NCI-H1930 (cell line): ENCODE data around the gene NSD2.
"Not testable (repeated sequence)": the region's sequence is repeated elsewhere in the genome, so short reads cannot be mapped to it uniquely, and the experiment has no call there.

Experiments used
- DNase-seq, 2 experiments: peaks; one replicate each; lab custom pipeline; 2025; lab: John Stamatoyannopoulos, UW

The NSD2 gene

DNA sequence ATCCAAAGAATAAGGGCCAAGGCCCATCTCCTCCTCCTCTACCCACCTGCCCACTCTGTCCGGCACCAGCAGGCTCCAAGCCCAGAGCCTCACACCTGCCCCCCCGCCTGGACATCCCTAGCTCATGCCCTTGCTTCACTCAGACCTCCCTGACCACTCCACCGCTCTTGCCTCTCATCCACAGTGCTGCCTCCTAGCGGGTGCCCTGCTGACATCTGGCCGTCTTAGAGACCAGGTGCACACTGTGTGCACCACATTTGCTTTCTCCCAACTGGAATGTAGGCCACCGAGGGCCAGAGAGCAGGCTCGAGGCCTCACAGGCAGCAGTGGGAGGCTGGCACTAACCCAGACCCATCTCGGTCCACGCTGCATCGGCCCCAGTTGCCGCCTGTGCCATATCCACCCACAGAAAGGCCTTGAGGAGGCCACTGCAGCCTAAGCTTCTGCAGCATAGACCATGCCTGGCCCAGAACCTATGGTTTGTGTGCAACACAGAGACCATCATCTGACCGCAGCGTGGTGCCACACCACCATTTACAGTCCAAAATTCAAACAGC lies 28.8 kb upstream of the NSD2 start:
- DNase-seq: no peak

DNA sequence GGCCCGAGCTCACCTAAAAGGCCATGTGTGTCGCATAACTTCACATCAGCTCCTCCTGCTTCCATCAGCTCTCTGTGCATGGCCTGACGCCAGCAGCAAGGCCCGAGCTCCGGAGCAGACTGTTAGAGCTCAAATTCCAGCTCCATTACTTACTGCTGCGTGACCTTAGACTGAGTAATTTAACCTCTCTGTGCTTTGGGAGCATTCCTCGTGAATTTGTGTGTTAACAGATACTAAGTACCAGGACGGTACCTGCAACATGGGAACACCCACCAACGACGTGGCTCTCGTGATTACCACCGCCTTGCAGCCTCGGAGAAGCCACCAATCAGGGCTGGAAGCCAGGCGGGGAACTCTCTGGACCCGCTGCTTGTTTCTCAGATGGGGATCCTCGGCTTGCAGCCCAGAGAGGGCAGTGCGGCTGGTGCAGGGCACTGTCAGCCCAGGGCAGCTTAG lies 28.2 kb upstream of the NSD2 start:
- DNase-seq: no peak

DNA sequence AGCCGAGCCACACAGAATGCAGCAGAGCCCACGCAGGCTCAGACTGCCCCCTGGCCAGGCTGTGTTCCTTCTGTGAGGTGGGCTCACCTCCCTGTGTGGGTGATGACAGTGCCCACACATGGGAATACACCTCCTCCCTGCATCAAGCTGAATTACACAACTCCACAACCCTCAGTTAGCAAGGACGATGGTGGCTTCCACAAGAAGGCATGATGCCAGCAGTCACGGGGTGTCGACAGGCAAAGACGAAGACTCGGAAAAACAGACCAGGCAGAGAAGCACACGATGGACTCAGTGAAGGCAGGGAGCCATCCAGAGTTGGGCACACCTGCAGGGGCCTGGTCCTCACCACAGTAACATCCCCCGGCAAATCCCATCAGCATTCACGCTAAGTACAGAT lies 27.3 kb upstream of the NSD2 start:
- no peak for DNase-seq

DNA sequence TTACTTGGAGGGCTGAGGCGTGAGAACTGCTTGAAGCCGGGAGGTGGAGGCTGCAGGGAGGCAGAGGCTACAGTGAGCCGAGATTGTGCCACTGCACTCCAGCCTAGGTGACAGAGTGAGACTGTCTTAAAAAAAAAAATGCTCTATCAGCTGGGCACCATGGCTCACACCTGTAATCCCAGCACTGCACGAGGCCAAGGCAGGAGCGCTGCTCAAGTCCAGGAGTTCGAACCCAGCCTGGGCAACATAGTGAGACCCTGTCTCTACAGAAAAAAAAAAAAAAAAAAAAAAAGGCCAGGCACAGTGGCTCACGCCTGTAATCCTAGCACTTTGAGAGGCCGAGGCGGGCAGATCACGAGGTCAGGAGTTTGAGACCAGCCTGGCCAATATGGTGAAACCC lies 26.6 kb upstream of the NSD2 start:
- DNase-seq: not testable (repeated sequence)

DNA sequence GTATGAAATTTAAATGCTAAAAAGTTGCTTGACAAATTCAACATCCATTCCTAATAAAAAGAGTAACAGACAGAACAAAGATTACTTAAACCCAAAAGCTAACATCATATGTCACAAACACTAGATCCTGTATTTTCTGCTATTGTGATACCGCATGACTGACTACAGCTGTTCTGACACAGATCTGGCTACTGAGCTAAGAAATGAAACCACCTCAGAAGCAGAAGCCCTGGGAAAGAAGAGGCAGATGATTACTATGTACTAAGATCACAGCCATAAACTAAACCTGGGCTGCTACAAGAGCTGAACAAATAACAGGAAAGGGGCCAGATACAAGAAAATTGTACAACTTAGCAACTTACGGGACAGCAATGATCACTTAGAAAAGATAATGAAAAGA lies 24.6 kb upstream of the NSD2 start:
- no peak for DNase-seq

DNA sequence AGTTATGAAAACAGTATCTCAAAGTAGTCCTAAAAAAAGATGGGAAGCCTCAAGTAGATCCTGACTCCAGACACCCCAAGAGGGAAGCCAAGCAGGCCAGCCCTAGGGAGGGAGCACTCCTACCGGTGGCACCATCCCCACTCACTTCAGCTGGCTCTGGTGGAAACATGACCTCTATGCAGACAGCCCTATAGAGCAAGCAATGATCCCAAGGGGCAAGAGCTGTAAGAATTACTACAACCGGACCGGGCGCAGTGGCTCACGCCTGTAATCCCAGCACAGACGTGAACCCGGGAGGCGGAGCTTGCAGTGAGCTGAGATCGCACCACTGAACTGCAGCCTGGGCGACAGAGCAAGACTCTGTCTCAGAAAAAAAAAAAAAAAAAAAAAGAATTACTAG lies 20.9 kb upstream of the NSD2 start:
- no peak for DNase-seq

DNA sequence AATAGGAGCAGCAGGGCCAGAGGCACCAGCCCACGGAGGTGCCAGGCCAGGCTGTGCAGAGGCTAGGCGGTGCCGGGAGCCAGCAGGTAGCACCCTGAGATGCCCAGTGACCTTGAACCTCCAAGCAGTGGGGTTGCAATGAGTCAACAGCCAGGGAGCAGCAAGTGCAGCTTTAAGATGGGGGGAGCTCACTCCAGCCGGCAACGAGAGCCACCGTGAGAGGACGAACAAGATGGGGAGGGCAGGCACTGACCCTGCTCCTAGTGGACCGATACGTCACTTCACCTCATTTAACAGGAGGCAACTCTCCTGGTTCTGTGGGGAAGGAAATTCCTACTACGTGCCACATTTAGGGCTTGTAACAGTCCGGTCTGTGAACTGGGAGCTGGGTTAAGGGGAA lies 20.0 kb upstream of the NSD2 start:
- DNase-seq: no peak

DNA sequence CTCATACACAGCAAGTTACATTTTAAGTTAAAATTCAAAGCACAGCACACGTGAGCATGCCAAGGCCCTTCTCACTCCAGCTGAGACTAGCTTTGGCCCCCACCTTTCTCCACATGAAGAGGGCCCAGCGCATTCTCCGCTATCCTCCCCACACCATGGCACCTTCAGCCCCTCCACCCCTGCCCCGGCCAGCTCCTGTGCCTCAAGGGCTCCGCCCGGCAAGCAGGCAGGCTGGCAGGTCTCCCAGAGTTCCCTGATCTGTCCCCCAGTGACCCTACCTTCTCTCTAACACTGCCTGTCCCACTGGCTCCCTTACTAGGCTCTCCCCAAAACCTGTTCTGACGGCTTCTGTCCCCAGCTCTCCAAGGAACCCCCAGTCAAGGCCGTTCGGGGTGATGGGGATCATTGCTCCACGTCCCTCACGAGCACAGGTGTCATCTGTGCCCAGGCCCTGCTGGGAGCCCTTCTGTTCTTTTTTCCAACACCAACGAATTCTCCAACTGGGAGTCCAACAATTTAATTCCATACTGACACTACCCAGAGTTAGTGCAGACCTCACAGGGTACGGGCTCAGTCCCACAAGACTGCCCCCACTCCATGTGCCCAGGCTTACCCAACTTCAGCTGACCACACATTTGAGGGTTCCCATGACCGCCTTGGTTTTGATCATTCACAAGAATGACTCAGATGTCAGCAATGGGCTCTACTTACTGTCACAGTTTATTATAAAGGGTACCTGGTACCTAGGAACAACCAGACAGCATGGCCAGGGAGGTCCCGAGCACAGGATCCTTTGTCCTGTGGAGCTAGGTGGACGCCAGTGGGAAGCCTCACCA lies 19.4 kb upstream of the NSD2 start:
- DNase-seq: no peak

DNA sequence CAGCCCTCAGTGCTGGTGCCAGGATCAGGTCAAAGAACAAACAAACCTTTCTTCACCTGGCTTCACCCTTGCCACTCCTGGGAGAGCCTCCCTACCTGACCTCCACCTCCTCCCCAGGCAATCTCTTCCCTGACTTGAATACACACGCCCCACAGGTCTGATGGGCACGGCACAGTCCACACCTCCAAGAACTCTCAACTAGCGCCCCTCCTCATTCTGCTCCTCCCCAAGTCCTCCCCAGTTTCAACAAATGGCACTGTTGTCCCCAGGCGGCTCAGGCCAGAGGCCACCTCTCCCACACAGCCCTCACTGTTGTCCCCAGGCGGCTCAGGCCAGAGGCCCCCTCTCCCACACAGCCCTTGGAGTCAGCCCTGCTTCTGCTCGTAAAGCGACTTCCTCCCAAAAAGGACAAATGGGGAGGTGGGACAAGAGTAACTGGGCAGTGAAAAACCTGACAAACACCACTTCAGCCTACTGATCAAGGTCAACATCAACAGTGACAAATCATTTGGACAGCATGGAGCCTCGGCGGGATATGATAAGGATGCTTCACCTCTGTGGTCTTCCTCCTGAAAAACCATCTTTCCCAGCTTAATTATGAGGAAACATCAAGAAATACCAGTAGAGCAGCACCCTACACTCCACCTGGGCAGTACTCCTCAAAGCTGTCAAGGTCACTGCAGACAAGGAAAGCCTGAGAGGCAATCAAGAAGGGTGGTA lies 18.1 kb upstream of the NSD2 start:
- DNase-seq: no peak

DNA sequence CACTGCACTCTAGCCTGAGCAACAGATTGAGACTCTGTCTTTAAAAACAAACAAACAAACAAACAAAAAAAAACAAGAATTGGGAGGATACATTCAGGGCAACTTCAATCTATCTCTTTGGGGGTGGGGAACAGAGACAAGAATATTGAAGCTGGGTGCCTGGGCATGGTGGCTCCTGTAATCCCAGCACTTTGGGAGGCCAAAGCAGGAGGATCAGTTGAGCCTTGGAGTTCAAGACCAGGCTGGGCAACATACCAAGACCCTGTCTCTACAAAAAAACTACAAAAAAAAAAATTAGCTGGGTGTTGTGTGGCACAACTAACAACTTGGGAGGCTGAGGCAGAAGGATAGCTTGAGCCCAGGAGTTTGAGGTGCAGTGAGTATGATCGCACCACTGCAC lies 16.4 kb upstream of the NSD2 start:
- DNase-seq: no peak

DNA sequence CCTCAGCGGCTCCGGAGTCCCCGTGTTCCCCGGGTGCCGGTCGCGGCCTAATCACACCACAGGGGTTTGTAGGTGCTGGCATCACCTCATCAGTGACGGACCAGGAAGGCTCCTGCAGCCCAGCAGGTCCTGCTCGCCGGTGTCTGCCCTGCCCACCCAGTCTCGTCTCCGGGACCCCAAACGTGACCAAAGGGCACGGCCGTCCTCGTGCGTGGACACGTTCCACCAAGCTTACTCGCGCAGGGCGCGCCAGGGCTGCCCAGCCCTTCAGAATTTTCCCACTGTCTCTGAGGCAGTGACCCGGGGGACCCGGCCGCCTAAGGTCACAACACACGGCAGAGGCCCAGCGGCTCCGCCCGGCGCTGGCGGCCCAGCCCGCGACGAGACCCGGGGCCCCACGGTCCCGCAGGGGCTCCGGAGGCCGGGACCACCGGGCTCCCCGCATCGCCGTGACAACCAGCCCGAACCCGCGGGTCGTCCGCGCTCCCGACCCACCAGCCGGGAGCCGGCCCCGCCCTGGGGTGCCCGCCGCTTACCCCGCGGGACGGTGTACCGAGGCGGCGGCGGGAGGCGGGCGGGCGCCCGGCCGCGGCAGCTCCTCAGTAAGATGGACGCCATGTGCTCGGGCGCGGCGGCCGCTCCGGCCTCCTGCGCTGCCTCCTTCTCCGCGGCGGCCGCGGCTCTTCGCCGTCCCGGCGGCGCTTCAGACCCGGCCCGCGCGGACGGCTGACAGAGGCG lies 15.7 kb upstream of the NSD2 start:
- no peak for DNase-seq

DNA sequence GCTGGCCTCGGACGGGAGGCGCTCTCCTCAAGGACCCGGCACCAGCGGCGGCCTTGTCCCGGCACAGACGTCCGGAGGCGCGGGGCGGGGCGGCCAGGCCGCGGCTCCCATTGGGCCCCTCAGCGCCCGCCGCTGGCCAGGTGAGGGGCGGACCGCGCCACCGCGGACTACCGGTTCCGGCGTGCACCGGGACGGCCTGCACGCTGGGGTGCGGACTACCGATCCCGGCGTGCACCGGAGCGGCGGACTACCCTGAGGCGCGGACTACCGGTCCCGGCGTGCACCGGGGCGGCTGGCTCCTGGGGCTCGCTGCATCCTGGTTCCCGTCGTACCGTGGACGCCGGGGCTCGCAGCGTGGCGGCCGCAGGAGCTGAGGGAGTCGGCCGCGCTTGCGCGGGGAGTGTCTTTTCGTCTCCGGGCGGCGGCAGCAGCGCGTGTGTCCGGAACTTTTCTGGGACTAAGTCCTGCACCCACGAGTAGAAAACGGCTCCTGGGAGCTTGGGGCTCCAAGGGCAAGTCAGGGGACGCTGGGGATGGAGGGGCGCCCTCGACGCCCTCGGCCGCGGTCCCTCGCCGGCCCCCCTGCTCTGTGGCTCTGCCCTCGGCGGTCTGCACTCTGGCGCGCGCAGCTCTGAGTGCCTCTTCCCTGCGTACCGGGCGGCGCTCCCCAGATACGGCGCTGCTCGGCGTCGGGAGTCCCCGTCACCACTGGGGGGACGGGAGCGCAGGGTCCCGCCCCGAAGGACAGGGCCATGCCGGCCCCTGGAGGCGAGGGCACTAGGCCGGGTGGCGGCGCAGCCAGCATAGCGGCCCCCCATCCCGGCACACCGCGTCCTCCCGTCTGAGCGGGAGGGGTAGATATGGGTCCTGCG lies 14.9 kb upstream of the NSD2 start, which contains the start of gene LETM1:
LETM1 (minus strand) TSS at position 86 of the 872 bp plus-strand sequence. CDS start 206 bp downstream, outside the sequence.
- DNase-seq: peak; percentile 89 to 94

DNA sequence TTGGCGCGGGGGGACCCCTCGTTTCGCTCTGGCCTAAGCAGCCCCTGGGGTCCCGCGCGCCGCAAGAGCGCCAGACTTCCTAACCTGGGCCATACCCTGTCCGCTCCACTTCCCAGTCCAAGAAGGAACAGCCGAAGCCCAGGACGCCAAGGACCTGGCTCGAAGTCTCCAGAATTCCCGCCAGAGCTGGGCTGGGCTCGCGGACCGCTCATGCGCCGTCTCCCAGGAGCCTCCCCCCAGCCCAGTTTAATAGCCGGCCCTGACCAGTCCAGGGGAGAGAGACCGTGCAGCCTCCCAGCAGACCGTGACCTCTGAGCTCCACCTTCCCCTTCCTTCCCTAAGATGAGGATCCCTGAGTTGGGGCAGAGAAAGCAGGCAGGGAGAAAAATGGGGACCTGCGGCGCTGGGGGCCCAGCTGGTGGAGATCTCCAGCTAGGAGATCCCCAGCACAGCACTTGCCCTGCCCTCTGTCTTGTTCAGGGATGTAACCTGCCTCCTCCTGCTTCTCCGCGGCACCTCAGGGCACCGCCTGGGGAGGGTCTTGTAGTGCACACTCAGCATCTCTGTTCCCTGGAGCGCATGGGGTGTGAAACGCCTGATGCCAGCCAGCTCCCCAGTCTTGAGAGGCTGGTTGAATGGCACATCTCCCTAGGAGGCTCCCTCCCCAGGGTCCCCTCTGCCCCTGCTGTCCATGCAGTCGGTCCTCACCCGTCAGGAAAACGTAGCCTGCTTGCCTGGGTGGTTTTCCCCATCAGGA lies 14.1 kb upstream of the NSD2 start:
- DNase-seq: no peak

DNA sequence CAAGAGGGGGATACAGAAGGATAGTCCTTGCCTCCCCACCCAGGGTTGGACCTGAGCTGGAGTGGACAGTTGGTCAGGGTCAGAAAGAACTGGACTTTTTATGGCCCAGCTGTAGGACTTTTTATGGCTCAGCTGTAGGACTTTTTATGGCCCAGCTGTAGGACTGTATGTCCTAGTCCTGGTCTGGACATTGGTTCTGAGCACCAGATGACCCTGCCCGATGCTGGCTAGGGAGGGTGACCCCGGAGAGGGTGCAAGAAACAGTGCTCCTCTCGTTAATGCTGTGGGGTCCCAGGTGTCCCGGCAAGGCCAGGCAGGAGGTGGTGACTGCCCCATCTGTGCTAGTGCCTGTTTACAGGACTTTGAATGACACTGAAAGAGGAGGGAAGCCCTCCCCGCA lies 13.3 kb upstream of the NSD2 start:
- no peak for DNase-seq

DNA sequence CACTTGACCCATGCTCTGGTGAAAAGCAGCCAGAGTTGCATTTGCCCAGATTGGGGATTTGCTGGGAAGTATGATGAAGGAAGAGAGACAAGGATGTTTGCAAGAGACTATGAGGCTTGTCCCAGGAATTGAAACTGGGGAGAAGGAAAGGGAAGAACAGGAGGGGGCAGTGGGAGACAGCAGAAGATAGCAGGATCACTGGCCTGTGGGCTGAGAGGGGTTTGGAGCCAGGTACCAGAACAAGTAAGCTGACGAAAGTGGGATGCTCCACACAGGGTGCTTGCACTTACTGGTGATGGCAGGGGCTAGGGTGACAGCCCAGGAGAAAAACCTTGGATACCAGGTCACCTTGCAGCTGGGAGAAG lies 11.8 kb upstream of the NSD2 start:
- no peak for DNase-seq

DNA sequence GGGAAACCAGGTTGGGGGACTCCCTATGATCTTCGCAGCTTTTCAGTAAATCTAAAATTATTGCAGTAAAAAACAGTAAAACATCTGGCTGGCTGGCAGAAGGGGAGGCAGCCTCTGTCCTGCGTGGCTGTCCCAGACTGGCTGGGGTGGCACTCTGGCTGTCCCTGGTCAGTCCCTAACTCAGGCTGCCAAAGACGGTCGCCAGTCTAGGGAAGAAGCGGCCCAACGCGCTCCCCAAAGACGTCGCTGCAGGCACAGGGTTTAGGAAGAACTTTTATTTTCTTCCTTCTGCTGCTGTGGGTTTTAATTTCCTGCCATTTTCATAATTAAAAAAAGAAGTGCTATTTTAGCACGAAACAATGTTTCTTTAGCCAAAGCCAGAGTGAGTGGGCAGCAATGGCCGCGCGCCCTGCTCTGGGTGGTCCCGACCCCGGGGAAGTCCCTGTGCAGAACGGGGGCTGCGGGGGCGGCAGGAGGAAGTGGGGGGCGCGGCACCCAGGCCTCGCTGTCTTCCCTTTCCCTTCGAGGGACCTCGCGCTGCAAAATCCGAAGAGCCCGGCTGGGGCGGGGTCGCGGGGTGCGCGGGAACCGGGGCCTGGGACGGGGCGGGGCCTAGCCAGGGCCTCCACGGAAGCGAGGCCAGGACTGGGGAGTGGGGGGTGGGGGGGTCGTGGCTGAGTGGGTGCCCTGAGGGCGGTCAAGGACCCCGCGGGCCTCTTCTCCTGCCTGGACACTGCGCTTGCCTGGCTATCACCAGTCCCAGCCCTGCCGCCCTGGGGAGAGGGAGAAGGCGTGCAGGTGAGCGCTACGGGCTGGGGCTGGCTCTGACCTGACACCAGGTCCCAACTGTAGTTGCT lies 8.9 kb upstream of the NSD2 start:
- DNase-seq: no peak

DNA sequence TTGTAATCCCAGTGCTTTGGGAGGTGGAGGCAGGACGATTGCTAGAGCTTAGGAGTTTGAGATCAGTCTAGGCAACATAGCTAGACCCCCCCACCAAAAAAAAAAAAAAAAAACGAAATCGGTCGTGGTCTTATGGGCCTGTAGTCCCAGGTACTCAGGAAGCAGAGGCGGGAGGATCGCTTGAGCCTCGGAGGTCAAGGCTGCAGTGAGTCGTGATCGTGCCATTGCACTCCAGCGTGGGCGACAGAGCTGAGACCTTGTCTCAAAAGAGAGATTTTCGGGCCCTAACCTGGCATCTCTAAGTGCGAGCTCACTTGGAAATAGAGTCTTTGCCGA lies 8.3 kb upstream of the NSD2 start:
- DNase-seq: no peak

DNA sequence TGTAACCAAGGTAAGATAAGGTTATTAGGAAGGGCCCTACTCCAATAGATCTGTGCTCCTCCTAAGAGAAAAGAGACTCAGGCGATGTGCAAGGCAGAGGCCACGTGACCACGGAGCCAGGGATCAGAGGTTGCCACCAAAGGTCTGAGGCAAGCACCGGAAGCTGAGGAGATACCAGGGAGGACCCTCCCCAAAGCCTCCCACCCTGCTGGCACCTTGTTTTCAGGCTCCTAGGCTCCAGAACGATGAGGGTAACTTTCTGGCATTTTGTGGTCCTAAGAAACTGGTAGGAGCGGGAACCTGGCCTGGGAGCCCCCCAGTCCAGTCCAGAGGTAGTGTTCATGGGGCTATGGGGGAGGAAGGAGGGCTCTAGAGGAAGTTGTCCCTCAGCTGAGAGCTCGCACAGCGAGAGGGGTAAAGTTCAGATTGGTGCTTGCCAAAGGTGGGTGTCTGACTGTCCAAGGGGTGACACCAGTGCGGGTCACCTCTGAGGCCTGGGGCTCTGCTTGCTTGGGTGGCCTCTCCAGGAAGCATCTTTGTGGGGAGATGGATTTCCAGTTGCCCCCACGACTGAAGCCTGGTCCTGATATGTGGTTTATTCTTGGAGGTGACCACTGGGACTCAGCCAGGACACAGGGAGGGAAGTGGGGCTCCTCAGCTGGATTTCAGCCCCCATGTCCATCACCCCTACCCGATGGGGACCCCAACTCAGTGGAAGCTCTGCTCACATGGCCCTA lies 7.7 kb upstream of the NSD2 start:
- no peak for DNase-seq
